Liver (tissue), 3 donors: ENCODE measurements around the gene CAPRIN2.

ENCODE experiments used
- CTCF ChIP-seq: fragments of 150-350 bp; IDR thresholded peaks from 2 replicates; pipeline ENCODE4 v1.5.1; 2017; ENCODE audit warnings: improper control_type of control experiment, low read depth, low read length; ENCODE audit not compliant: missing input control
- EGR1 ChIP-seq, 2 donors: IDR thresholded peaks; 2 replicates each; pipeline ENCODE4 v1.6.1; 2016 to 2018; ENCODE audit warnings: antibody characterized with exemption in 2 of 2, low read depth in 2 of 2
- HNF4G ChIP-seq: IDR thresholded peaks from 2 replicates; pipeline ENCODE4 v1.6.1; 2016; ENCODE audit warnings: antibody characterized with exemption
- RAD21 ChIP-seq, 2 donors: IDR thresholded peaks; 2 replicates each; pipeline ENCODE4 v1.6.1; 2016; ENCODE audit warnings: antibody characterized with exemption in 2 of 2, mild to moderate bottlenecking in 2 of 2
- REST ChIP-seq: IDR thresholded peaks from 2 replicates; pipeline ENCODE4 v1.6.1; 2016; ENCODE audit warnings: antibody characterized with exemption, mild to moderate bottlenecking
- SP1 ChIP-seq: IDR thresholded peaks from 2 replicates; pipeline ENCODE4 v1.6.1; 2018; ENCODE audit warnings: antibody characterized with exemption, mild to moderate bottlenecking
- TAF1 ChIP-seq: conservative IDR thresholded peaks from 2 replicates; pipeline ENCODE4 v1.6.1; 2016; ENCODE audit warnings: antibody characterized with exemption, mild to moderate bottlenecking
- YY1 ChIP-seq: IDR thresholded peaks from 2 replicates; pipeline ENCODE4 v1.6.1; 2016; ENCODE audit warnings: antibody characterized with exemption, mild to moderate bottlenecking
- TF ChIP-seq, protein P1 (sequence below): IDR thresholded peaks from 2 replicates; pipeline ENCODE4 v1.6.1; 2016; ENCODE audit warnings: antibody characterized with exemption
- donor health status: healthy.
- donor health status: healthy.

DNA sequence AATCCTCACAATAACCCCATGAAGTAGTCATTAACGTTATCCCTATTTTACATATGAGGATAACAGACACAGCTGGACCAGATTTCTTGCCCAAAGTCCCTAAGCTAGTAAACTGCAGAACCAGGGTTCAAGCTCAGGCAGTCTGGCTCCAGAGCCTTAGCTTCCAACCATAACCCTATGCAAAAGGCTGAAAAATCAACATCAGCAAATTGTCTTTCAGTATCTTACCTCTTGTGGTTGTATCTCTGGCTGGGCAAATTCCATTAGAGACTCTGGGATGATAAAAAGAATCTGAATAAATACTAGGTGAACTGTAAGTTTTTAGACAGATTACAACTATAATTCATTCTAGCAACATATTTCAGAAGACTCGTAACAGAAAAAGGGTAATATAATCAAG lies 24.7 kb downstream of the CAPRIN2 start:
- TF ChIP-seq SP1: no peak
- TF ChIP-seq CTCF: no peak
- no peak for TF ChIP-seq YY1
- no peak for TF ChIP-seq HNF4G
- TF ChIP-seq RAD21 (IDR thresholded peaks at IDR 0.05): no peak
- no peak for TF ChIP-seq REST
- TF ChIP-seq TAF1: no peak
- no peak for TF ChIP-seq EGR1 (IDR thresholded peaks at IDR 0.05; ENCODE audit: low read depth in 2 of 2)
- TF ChIP-seq, protein P1, sequence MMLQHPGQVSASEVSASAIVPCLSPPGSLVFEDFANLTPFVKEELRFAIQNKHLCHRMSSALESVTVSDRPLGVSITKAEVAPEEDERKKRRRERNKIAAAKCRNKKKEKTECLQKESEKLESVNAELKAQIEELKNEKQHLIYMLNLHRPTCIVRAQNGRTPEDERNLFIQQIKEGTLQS: no peak
